Measurements from ENCODE around the gene PRKAG2.

PRKAG2 gene

DNA sequence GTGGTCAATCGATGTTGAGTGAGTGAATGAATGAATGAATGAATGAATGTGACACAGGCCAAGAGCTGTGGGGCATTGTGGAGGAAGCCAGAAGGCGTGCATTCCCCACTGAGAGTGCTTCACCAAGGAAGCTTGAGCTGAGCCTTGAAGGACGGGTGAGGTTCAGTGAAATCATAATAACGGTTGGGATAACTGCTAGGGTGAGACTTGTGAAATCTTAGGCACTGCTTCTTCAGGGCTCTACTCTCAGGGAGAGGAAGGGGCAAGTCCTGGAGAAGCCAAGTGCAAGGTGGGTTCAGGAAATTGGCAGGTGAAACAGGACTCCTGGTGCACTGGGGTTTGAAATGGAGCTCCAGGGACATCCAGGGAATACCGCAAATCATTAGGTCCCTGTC is 23.7 kb upstream of the PRKAG2 start:
- no peak for DNase-seq

DNA sequence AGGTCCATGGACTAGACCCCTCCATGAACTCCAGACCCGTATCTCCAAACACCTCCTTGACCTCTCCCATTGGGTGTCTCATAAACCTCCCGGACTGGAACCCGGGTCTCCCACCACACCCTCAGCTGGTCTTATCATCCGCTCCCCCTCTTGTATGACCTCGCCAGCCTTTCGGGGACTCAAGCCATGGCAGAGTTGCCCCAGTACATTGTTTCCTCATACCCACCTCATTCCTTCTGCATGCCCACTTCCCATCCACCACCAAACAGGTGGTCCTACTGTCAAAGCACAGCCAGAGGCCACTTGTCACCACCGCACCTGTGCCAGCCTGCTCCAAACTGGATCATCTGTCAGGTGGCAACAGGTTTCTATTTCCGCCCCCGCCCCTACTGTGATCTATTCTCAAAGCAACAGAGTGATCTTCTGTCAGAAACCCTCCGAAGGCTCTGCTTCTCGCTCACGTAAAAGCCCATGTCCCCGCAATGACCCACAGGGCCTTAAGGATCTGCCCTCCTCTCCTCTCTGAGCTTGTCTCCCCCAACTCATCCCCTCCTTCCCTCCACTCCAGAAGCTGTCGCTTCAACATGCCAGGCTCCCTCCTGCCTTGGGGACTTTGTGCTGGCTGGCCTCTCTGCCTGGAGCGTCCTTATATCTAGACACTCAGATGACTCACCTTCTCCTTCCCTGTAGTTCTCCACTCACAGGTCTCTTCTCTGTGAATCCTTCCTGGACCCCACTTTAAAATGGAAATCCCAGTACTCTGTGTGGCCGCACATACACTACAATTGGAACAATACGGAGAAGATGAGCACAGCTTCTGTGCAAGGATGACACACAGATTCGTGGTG is 22.8 kb upstream of the PRKAG2 start:
- DNase-seq: no peak

DNA sequence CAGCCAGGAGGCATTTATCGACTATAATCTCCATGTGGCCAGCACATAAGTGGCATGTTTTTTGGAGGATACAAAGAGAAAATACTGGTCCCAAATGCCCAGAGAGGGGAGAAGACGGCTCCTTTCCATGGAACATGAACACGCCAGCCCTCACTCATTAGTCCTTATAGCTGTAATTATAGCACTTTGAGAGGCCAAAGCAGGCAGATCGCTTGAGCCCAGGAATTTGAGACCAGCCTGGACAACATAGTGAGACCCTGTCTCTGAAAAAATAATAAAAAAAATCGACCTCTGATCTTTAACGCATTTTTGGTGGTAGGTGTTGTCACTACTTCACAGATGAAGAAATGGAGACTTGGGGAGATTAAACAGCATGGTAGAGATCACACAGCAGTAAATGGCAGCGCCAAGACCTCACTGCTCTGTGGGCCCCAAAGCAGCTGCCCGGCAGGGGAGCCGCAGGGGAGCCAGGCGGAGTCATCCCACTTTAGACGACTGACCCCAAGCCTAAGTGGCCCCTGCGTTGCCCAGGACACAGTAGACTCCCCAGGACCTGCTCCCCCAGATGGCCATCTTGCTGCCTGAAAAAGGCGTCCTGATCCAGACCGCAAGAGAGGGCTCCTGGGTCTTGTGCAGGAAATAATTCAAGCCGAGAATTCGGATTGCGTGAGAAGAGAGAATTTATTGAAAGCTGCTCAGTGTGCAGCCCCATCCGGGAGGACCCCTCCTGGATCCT is 21.2 kb upstream of the PRKAG2 start:
- DNase-seq: no peak

DNA sequence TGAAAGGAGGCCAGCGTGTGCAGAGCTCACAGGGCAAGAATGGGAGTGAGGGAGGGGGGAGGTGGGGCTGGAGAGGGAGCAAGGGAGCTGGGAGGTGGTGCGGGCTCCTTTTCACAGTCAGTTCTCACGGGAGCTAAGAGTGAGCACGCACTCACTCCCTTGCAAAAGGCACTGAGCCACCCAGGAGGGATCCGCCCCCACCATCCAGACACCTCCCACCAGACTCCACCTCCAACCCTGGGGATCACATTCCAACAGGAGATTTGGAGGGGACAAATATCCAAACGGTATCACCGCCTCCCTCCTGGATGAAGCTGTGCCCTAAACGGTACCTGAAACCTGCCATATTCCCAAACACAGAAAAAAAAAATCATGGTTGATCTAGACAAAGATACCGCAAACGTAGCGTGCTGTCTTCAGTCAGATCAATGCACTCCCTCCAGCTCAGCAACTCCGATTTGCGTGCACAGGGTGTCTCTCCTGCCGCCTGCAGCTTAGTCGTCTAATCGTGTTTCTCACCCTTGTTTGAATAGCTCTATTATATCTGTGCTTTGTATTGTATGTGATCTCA is 20.3 kb upstream of the PRKAG2 start:
- DNase-seq: no peak

DNA sequence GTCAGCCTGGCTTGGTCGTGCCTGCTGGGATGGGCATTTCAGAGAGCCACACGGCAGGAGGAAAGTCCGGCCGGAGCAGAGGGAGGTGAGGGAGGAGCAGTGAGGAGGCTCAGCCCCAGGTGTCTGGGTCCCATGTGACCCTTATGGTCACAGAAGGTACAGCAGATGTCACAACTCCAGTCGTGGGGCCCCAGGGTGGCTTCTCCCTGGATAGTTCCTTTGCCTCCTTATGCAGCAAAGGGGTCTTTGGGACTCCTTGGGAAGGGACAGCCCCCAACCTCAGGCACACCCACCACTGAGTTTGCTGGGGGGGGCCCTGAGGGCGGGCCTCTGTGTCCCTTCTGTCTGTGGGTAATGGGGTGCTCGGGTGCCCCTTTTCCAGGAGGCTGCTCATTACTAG is 19.6 kb upstream of the PRKAG2 start:
- no peak for DNase-seq

DNA sequence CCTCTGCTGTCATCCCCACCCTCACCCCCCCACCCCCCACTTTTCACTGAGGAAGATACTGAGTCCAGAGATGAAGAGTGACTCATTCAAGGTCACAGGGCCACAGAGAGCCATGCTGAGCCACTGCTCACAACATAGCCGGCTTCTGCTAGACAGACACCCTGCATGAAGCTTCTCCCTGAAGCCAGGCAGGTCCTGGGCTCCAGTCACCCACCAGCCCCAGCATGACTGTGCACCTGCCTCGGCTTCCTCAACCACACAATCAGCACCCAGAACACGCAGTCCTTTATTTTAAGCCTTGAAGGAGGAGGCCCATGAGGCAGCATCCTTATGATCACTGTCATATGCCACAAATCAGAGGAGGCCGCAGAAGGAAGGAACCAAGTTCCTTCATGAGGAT is 19.2 kb upstream of the PRKAG2 start:
- no peak for DNase-seq

DNA sequence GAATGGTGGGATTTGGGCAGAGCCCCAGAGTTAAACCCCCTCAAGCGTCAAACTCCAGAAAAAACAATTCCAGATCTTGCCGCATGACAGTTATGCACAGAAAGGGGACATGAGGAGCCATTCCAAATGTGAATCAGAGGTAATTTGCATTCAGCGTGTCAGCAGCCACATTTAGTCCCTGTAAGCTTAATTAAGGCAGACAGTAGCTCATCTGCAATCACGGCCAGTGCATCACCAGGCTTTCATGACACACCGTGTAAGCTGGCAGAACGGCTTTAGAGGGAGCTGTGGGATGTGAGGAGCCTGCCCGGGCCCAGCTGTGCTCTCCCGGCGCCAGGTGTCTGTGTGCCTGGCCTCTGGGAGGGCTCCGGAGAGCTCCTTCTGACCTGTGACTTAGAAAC is 18.7 kb upstream of the PRKAG2 start:
- DNase-seq: no peak

DNA sequence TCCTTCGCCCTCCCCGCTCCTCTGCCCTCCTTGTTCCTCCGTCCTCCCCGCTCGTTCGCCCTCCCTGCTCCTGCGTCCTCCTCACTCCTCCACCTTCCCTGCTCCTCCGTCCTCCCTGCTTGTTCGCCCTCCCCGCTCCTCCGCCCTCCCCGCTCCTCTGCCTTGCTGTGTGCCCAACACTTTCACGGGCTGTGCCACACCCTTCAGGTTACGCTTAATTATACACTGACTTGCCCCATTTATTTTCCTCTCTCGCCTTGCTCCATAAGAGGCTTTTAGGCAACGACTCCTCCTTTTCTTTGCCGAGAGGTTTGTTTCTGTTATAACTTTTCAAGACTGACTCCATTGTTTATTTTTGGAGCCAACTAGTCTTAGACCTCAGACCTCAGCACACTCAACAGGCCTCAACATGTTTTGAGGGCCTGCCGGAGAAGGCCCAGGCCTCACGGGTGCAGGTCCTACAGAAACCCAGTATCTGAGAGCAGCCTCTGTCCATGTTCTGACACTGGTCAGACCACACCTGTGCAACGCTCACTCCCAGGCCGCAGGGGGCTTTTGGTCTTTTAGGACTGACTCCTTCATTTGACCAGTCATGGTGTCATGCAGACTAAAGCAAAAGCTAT is 18.2 kb upstream of the PRKAG2 start:
- DNase-seq: no peak

DNA sequence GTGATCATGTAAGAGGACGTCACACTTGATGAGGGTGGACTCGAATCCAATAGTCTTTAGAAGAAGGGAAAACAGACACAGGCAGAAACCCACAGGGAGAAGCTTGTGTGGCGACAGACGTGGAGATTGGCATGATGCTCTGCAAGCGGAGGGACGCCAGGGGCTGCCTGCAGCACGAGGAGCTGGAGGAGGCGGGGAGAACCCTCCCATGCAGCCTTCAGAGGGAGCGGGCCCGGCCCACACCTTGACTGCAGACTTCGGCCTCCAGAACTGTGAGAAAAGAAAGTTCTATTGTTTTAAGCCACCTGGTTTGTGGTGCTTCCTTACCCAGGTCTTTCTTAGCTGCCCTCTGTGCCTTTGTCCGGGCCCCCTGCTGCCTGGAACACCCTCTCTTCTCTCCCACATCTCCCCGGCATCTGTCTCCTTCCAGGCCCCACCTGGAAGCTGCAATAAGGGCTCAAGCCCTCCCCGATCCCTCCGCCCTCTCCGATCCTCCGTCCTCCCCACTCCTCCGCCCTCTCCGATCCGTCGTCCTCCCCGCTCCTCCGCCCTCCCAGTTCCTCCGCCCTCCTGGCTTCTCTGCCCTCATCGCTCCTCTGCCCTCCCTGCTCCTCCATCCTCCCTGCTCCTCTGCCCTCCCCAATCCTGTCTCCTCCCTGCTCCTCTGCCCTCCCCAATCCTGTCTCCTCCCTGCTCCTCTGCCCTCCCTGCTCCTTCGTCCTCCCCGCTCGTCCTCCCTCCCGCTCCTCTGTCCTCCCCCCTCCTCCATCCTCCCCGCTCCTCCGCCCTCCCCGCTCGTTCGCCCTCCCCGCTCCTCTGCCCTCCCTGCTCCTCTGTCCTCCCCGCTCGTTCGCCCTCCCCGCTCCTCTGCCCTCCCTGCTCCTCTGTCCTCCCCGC is 17.4 kb upstream of the PRKAG2 start:
- no peak for DNase-seq

DNA sequence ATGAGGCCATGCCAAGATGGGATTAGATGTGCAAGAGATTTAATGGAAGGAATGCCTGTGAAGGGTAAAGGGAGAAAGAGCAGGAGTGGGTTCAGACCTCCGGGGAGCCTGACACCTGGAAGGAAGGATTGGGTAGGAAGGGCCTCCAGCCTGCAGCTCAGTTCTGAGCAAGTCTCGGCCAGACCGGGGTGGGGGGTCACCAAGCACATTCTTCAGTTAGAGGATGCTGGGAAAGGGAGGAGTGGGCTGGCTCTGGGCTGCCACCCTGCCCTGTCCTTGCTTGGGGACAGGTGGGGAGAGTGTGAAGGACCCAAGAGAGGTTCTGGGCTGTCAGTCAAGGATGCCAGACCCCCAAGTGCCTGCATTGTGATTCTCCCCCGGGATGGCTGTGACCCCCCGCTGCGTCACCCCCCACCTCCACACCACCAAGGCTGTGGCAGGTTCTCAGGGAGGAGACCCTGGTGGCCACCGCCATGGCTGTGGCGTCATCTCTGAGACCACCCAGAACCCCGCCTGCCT is 16.5 kb upstream of the PRKAG2 start:
- no peak for DNase-seq

DNA sequence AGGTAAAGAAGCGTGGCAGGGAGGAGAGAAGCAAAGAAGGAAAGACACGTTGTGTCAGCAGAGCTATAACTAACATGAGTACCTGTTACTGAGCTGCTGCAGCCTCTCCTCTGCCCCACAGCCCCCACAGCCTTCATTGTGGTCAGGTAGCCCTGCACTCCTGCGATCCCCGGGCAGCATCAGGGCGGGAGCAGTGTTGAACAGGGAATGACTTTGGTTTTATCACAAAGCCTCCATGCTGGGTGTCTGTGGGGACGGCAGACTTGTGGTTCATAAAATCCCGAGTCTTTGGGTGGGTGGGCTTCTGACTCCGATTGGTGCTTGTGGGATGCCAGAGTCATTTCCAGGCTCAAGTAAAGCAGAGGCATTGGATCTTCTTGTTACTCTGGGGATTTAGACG is 14.8 kb upstream of the PRKAG2 start:
- DNase-seq: no peak

DNA sequence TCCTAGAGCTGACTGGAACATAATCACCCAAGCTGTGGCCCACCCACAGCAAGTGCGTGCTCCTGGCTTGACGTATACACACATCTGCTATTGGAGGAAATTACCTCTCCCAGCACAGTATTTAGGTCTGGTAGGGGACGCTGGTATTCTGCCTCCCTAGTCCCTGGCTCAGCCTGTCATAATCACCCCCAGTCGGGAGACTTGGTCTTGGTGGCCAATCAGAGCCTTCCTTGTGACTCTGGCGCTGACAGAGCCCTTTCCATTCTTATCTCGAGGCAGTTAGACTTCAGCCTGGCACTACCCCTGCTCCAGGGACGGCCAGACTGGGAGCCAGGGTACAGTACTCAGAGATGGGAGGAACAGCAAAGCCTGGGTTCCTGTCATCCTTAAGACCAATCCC is 14.3 kb upstream of the PRKAG2 start:
- DNase-seq: no peak

DNA sequence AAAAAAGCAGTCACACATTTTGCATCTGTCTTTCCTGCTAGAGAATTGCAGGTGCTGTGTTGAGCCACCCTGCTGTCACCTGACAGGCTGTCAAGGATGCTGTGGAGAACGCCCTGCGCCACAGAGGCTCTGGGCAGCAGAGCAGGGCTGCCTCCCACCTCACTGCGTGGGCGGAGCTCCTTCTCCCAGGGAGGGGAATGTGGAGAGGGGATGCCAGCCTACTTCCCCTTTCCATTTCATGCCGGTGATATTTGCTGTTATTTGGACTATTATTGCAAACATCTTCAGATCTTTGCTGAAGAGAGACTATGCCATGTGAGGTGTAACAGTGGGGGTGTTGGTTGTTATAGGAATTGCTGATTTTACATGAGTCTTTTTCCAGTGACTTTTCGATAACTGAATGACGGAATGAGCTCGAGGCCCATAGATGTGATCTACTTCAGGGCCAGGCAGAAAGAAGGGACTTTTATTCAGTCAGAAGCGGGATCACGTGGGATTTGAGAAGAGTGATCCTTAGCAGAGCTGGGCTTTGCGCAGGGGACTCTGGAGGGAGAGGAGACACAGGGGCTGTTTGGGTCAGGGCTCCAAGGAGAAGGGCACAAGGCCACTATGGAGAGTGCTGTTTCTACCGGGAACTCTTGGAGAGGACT is 13.6 kb upstream of the PRKAG2 start:
- DNase-seq: no peak

DNA sequence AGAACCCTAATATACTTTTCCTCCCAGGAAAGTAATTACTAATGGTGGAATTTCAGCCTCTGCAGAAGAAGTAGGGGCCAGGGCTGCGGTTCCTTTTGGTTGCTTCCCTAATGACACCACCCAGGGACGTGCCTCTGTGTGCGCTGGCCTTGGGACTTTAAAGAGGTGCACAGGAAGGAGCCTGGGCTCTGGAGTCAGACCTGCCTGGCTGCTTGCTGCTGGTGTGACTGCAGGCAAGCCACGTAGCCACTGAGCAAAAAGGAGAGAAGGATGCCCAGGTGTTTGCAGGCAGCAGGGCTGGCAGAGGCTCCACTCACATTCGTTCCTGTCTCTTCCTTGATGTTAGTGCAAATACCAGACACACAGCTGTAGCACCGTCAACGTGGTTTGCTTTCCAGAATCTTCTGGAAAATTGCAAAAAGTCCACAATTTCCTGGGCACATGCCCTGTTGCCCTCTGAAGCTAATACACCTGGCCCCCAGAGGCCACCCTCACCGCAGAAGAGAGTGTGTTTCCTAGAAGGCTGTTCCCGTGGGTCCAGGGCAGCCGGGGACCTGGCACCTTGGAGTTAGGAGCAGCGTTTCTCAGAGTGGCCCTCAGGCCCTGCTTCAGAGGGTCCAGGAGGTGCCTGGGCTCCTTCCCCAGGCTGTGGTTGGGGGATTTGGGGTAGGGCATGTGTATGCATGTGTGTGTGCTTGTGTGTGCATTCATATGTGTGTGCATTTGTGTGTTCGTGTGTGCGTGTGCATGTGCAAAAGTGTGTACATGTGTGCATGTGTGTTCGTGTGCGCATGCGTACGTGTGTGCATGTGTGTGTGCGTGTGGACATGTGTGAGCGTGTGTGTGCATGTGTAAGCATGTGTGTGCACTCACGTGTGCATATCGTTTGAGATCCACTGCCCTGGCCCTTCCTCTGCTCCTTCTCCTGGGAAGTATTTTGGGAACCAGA is 12.8 kb upstream of the PRKAG2 start:
- DNase-seq: no peak

DNA sequence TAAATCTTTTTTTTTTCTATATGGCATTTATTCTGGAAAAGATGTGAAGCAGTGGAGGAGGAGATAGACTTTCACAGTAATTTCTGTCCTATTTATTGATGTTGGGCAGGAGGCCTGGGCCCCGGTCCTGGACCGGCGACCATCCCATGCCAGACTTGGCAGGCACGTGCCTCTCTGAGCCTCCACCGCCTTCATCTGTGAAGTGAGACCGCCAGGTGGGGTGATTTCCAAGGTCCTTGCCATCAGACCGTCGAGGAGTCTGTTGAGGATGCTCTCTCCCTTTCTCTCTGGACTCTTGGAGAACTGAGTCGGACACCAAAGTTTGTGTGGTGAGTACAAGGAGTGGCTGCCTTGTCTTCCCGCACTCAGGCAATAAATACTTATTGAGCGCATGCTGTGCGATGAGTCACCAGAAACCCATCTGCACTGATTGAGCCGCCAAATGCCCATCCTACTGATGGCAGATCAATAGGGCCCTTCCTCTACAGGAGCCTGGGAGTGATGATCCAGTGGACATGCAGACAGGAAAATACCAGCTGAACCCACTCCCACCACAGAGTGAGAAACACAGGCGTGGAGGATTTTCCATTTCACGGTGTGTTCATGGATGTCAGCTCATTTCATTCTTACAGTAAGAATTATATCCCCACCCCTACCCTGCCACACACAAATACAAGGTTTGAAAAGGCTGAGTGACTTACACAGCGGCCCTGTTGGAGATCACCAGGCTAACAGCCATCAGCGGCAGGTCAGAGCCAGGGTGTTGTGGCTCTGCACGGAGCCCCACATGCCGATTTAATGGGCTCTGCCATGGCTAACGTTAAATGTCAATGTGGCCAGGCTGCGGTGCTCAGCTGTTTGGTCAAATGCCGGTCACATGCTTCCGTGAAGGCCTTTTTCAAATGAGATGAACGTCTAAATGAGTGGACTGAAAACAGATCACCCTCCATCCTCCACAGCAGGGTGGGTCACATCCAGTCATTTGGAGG is 11.5 kb upstream of the PRKAG2 start:
- no peak for DNase-seq

DNA sequence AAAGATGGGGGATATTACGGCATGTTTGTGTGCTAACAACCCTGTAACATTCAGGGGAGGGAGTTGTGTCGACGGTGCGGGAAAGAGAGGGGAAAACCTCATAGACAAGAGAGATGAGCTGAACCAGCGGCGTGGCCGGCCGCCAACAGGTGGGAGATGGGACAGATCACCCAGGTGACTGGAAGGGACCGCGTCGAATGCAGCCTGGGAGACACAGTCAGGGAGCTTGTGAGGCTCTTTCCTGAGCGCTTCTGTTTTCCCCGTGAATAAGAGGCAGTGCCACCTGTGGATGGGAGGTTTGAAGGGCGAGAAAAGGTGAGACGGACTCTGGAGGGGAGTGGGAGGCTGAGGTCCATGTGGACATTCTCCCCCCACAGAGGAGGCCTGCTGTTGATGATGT is 9.9 kb upstream of the PRKAG2 start:
- DNase-seq: no peak

DNA sequence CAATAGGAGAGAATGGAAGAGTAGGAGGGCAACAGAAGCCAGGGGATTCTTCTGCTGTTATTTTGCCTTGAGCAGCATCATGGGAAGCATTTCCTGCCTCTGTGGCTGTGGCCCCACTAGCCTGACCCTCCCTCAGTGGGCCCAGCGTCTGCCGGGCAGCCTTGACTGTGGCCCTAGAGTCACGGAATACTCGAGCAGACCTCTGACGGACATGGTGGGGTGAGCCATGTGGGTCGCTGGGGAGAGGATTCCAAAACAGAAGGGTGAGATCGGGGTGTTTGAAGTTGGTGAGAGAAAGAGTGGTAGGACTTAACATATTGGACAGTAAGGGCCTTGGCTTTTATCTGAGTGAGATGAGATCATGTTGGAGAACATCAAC is 8.3 kb upstream of the PRKAG2 start:
- DNase-seq: no peak

DNA sequence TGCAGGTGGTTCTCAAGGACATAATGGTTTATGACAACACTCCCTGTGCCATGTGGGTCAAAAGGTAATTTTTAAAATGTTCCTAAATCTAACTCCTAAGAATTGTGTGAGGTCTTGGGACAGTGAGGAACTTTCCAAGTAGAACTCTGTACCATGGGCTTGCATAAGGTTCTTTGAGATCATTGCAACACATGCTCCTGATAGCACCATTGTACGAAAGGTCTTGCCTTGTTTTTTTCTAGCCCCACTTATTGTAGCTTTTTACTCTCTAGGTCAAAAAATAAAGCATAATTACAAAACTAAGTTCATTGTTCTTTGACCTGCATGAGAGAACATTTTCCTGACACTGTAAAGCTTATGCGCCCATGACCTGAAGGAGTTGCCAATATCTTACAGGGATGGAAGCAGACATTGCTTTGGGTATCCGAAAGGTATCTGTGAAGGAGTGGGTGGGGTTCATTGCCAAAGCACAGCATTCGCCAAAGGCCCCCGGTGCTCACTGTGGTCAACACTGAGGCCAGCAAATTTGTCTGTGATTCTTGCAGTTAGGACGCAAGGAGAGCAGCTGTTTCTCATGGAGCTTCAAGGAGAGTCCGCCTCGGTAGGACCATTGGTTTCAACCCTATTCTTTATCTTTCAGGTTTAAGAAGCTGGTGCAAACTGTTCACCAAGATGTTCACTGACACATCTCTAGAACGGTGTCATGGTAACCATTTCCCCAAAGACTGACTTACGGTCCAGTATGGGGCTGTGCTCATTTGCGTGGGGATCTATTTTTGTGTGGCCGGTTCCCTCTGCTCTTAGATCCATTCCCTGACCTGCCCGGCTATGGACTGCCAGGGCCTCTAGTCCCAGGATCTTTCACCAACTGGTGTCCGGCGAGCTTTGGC is 7.6 kb upstream of the PRKAG2 start:
- no peak for DNase-seq
